T-helper 1 cell (primary cell): Measurements from ENCODE around the gene CYTH1.
A peak's percentile ranks its signal among the peaks of the same experiment; 100 is the strongest.

Experiments used
- DNase-seq, 5 donors: peaks; one replicate each; pipeline ENCODE4 v3.0.0-alpha.2; 2012 to 2020

The CYTH1 gene

GRCh38 chr17:78734793-78735641, 47.1 kb downstream of the CYTH1 start:
- DNase-seq = no peak

DNA sequence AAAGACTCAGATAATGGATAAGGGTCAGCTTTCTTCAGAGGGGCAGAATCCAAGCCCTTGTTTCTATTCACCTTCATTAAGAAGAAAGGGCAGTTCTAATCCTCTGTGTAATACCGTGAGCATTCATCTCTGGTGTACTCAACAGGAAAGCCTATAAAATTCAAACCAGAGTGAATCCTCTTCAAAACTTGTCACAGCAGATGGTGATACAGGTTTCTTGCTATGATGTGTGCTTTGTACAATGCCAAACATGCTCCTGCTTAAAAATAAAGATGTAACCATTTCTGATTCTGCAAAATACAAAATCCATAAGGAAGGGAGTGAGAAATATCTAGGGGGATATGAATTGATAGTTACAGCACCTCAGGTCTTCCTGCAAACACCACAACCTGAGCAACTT, 49.7 kb downstream of the CYTH1 start:
- DNase-seq = no peak

DNA sequence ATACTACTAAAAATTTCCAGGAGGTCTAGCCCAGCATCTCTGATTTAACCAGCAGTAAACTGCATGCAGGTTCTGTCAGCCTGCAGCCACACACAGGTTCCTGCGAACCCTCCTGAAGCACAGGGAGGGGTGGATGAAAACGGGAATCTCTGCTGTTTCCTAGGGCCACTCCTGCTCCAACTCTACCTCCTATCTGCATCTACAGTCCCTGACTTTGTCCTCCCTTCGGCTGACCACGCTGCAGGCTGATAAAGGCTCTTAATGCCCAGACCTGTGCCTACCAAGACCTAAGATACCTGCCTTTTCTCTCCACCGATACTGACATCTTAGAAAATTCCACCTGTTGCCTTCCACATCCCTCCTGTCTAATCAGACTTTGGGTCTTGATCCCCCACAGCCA, 50.2 kb downstream of the CYTH1 start:
- no peak for DNase-seq

DNA sequence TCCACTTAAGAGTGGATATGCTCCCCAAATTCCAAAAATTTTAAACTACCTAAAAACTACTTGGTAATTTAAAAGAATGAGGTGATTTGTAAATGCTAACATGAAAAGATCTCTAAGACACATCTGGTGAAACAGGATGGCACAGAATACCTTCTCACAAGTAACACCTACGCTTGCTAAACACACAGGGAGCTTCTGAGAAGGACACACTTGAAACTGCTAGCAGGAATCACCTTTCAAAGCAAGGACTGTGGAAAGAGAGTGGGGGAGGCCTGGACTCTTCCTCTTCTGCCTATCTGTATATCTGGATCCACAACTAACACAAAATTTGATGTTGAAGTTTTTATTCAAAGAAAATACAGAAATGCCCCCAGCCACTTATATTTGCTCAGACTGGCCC, 52.4 kb downstream of the CYTH1 start:
- no peak for DNase-seq

- no peak for DNase-seq
Observed at GRCh38 chr17:78728495-78728894, 53.6 kb downstream of the CYTH1 start.

DNA sequence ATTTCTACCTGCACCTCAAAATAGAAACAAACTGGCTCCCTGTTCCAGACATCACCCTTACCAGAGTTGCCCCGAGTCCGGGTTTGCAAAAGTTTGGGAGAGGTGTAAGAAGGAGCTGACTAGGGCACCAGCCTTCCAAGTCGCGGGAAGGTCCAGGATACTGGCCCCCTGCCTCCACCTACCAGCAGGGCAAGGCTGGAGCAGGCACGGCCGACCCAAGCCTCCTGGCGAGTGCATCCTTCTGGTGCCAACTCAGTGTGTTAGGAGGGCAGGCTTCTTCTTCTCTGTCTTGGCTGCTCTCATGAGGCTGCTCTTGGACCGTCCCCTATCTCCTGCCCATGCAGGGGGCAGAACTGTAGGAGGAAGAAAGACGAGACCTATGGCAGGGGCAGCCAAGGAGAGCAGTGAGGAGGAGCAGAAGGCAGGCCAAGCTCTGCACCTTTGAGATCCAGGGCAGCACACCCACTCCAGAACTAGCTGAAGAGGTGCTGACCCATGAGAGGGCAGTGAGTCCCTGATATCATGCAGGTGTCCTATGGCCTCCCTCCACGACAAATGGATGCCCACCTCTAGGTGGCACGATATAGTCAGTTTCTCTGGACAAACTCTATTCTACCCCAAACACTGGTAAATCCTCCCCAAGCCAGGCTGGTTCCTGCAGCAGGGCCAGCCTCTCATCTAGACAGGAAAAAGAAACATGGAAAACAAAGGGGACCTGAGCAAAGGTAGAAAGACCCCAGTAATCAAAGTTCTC, 54.4 kb downstream of the CYTH1 start:
- DNase-seq = no peak

GRCh38 chr17:78727057-78727456, 55.0 kb downstream of the CYTH1 start:
- no peak for DNase-seq

DNA sequence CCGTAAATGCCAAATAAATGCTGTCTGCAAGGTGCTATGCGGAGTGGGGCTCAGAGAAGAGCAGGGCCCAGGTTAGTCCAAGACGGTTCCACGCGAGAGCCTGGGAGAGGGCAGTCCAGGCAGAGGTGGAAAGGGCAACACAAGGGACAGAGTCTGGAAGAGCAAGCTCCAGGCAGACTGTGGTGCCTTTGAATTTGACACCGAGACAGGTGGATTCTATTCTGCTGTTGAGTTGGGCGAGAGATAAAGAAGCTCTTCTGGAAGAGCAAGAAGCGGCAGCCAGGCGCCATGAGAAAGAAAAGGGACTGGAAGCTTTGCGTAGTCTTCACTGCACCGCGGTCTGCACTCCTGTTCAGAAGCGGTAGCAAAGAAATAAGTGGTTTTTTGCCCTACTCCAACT, 55.6 kb downstream of the CYTH1 start:
- no peak for DNase-seq

DNA sequence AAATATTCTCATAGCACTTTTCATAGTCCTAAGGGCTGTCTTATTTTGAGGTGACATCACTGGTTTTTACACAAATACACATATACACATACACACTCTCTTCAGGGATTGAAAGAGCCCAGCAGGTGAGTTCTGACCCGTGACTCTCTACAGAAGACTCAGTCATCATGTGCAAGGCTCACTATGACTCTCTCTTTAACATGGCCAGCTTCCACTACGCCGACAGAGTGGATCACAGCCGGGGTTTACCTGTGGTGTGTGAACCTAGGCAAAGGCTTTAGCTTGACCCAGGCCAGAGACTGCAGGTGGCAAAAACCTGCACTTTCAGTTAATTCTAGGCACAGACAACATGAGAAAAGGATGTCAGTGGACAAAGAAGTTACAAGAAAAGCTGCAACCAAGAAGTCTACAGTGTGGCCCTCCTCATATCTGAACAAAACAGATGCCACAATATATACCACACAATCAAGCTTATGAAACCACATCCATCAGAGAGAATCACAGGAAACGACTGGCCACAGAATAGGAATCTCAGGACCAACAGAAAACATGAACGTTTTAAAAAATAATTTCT, 56.5 kb downstream of the CYTH1 start:
- peak in 1 of 5 donors; percentile 65 for DNase-seq

GRCh38 chr17:78724999-78725398, 57.1 kb downstream of the CYTH1 start:
- no peak for DNase-seq

- no peak for DNase-seq
Observed at GRCh38 chr17:78724544-78724943, 57.5 kb downstream of the CYTH1 start.

- no peak for DNase-seq
Observed at GRCh38 chr17:78723957-78724356, 58.1 kb downstream of the CYTH1 start.

- no peak for DNase-seq
Observed at GRCh38 chr17:78723001-78723796, 58.9 kb downstream of the CYTH1 start.

- no peak for DNase-seq
Observed at GRCh38 chr17:78722246-78722761, 59.8 kb downstream of the CYTH1 start.

- DNase-seq = no peak
Observed at GRCh38 chr17:78719630-78720298, 62.3 kb downstream of the CYTH1 start.

DNA sequence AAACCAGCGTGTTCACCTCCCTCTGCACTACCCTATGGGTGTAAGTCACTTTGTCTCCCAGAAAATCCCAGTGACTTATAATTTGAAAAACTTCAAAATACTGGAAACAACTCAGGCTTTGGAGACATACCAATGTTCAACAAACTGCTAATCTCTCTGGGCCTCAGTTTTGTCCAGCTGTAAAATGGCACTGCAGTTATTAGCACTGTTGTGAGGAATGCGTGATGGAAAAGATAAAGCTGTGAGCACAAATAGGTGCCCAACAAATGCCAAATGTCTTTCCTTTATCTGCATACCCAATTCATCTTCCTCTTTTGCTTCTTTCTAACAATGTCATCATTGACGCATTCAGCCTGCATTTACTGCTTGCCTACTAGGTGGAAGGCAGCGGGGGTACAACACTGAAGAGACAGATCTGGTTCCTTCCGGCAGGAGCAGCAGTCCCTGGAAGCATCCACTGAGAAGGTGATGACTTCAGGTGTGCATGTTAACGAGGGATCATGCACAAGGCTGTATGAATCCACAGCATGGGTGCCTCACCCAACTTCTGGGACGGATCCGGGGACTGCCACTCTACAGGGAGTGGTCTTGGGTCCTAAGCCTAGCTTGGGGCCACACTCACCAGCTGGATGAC, 63.4 kb downstream of the CYTH1 start:
- no peak for DNase-seq

DNA sequence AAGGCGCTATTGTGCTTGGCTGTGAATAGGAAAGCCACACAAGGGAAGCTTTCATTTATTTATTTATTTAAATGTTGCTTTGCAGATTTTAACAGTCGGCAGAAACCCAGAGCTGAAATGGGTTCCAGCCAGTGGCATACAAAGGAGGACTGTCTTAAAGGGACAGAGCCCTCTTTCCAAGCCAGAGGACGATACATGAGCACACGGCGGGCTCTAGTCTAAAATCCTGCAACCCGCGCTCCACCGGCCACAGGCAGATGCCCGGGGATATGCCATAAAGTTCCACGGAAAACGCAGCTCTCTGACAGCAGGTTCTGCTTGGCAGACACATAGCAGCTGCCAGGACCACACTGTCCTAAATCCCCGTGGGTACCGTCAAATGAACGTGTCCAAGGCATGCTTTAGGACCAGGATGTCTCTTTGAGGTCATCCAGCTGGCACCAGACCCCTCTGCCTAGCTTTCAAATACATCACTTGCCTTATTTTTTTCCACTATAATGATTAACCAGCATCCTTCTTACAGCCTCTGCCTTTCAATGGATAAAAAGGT, 64.6 kb downstream of the CYTH1 start:
- no peak for DNase-seq

- DNase-seq = peak in 1 of 5 donors; percentile 25
Observed at GRCh38 chr17:78716814-78717393, 65.2 kb downstream of the CYTH1 start.

DNA sequence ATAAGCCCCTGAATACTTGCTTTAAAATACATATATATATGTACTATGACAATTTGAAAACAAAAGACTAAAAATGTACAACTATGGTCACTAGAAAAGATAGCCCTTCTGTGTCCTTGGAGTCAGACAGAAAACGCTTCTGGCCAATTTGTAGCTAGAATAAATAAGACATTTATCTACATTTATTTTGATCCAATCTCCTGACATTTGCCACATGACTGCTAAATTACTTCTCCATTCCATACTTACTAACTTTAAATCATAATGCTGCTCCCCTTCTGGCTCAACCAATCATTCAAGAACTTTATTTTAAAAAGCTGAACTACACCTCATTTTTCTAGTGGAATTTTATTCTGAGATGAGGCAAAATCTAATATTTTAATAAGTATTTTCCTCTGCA, 65.8 kb downstream of the CYTH1 start:
- no peak for DNase-seq

GRCh38 chr17:78715876-78716275, 66.2 kb downstream of the CYTH1 start:
- DNase-seq = no peak
